ENCODE data around the gene FCHSD1.

- TF ChIP-seq CTCF (IDR thresholded peaks at IDR 0.05) (no peak), POLR2A (IDR thresholded peaks at IDR 0.05) (no peak)
Measured at GRCh38 chr5:141617682-141618029, 33.6 kb downstream of the FCHSD1 start.
